Uterus (tissue), 2 donors: ENCODE data around the gene MRPS34.

Experiments
- POLR2A ChIP-seq, 2 donors: fragments of 450-650 bp; IDR thresholded peaks; one replicate each; pipeline ENCODE4 v1.6.1; 2016; ENCODE audit warnings: antibody characterized with exemption in 2 of 2, mild to moderate bottlenecking in 1 of 2, moderate library complexity in 1 of 2
- TF ChIP-seq, protein P1 (sequence below), 4 experiments: fragments of 200-600 bp in 2 of 4; fragments of 450-650 bp in 2 of 4; sonication (generic) in 2 of 4; IDR thresholded peaks; one replicate each; pipeline ENCODE4 v1.5.1; 2016 to 2019; ENCODE audit warnings: antibody characterized with exemption in 4 of 4, mild to moderate bottlenecking in 2 of 4, moderate library complexity in 1 of 4

DNA sequence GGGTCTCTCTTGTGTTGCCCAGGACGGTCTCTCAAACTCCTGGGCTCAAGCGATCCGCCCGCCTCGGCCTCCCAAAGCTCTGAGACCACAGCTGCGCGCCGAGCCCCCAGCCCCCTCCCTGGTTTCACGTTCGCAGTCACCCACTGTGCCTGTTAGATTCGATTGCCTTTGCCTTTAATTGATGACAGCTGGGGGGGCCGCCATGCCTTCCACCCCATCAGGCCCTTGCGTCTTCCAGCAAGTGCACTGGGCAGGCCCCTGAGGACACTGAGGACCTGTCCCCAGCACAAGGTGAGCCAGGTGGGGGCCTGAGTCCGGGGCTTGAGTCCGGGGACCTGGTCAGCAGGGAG, 17.3 kb upstream of the MRPS34 start:
- TF ChIP-seq, protein P1, sequence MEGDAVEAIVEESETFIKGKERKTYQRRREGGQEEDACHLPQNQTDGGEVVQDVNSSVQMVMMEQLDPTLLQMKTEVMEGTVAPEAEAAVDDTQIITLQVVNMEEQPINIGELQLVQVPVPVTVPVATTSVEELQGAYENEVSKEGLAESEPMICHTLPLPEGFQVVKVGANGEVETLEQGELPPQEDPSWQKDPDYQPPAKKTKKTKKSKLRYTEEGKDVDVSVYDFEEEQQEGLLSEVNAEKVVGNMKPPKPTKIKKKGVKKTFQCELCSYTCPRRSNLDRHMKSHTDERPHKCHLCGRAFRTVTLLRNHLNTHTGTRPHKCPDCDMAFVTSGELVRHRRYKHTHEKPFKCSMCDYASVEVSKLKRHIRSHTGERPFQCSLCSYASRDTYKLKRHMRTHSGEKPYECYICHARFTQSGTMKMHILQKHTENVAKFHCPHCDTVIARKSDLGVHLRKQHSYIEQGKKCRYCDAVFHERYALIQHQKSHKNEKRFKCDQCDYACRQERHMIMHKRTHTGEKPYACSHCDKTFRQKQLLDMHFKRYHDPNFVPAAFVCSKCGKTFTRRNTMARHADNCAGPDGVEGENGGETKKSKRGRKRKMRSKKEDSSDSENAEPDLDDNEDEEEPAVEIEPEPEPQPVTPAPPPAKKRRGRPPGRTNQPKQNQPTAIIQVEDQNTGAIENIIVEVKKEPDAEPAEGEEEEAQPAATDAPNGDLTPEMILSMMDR (IDR thresholded peaks at IDR 0.05), result no peak
- no peak for TF ChIP-seq POLR2A (IDR thresholded peaks at IDR 0.05)
